Right kidney (tissue), 9 donors: ENCODE data around the gene RSL1D1.

Experiments
- DNase-seq: peaks from one replicate; pipeline ENCODE4 v3.0.0-alpha.2; 2016
- long read RNA-seq, 8 donors: transcript quantifications; one replicate each; lab custom pipeline, GENCODE V29; 2026

Gene RSL1D1
- long read RNA-seq, donor 1, full-length matches to known transcripts = 24 of 75 reads
- long read RNA-seq, donor 1, partial matches to known transcripts = 51 of 75 reads
- long read RNA-seq, donor 1, other reads (novel, unspliced or antisense) = 0 of 75 reads
- long read RNA-seq, donor 2, full-length matches to known transcripts = 16 of 42 reads
- long read RNA-seq, donor 2, partial matches to known transcripts = 26 of 42 reads
- long read RNA-seq, donor 2, other reads (novel, unspliced or antisense) = 0 of 42 reads
- long read RNA-seq, donor 3, full-length matches to known transcripts = 16 of 34 reads
- long read RNA-seq, donor 3, partial matches to known transcripts = 18 of 34 reads
- long read RNA-seq, donor 3, other reads (novel, unspliced or antisense) = 0 of 34 reads
- long read RNA-seq, donor 4, full-length matches to known transcripts = 15 of 99 reads
- long read RNA-seq, donor 4, partial matches to known transcripts = 84 of 99 reads
- long read RNA-seq, donor 4, other reads (novel, unspliced or antisense) = 0 of 99 reads
- long read RNA-seq, donor 5, full-length matches to known transcripts = 25 of 77 reads
- long read RNA-seq, donor 5, partial matches to known transcripts = 41 of 77 reads
- long read RNA-seq, donor 5, other reads (novel, unspliced or antisense) = 11 of 77 reads
- long read RNA-seq, donor 6, full-length matches to known transcripts = 22 of 74 reads
- long read RNA-seq, donor 6, partial matches to known transcripts = 52 of 74 reads
- long read RNA-seq, donor 6, other reads (novel, unspliced or antisense) = 0 of 74 reads
- long read RNA-seq, donor 7 = 0 reads
- long read RNA-seq, donor 8, full-length matches to known transcripts = 19 of 54 reads
- long read RNA-seq, donor 8, partial matches to known transcripts = 30 of 54 reads
- long read RNA-seq, donor 8, other reads (novel, unspliced or antisense) = 5 of 54 reads

DNA sequence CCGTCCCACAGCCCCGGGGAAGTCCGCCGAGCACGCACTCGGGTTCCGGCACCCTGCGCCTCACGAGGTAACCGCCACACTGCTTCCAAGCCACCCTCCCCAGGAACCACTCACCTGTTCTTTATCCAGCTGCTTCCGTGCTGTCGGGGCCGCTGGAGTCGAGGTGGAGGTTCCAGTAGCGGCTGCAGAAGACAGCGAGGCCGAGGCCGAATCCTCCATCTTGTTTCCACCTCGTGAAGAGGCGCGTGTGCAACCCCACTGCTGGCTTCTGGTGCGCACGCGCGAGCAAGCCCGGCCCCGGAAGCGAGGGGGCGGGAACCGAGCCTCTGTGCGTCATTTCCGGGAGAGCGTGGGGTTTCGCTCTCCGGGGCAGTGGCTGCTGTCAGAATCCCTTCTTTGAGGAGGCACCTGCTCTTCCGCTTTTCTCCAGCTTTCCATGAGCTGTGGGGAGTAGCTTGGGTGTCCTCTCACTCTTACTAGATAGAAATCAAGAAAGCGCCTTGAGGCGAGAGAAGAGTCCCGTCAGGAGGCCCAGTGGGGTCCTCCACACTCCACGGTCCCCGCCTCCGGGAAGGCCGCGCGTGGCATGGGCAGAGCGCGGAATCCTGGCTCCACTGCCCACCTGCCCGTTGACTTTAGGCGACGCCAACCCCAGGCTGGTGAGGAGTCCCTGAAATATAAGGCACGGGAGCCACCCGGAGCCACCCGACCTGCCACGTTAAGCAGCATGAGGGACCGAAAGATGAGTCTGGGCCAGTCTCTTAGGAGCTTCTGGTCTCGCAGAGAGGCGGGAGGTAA is at the start of gene RSL1D1:
Gene RSL1D1, minus strand, starts transcription at position 249 of the 798 bp plus-strand sequence. Its CDS starts 30 bp downstream, at position 219.
- peak; percentile 94 for DNase-seq

DNA sequence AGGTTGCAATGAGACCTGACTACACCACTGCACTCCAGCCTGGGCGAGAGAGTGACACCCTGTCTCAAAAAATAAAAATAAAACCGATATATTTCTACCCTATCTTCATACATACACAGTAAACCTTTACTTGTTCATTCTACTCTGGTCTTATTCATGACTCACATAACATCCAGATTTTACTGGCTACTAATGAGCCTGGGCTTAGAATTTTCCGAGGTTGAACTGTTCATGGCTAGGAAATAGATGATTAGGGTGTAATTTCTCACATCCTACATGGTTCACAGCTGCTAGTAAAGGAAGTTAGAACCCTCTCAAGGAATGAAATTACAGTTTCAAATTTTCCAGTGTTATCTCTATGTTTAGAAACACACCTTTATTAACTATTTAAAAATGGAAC is 49.7 kb upstream of the RSL1D1 start:
- no peak for DNase-seq

DNA sequence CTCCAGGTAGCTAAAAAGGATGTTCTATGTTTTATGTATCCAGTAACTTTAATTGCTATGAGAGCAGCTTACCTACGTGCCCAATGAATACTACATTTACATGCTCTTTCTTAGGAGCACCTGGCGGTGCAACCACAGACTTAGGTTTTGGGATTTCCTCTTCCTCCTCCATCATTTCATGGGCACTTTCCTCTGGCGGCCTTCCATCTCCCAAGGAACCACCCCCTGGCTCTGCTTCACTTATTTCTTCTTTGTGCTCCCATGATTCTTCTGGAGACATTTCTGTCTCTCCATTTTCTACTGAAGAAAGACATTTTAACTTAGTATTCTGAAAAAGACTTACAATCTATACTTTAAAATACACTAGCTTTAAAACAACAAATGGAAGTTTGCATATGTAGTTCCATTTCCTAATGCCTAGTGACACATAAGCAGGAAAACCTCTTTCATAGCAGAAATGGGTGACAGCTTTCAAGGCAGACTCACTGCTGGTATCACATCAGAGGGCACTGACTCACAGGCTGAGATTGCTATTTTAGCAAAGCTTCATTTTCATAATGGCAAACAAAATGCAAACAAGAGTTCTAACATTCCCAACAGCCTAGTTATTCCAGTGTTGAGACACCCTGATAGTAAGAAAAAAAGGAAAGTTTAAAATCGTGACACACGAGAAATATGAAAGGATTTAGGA is 45.3 kb upstream of the RSL1D1 start:
- DNase-seq = no peak

DNA sequence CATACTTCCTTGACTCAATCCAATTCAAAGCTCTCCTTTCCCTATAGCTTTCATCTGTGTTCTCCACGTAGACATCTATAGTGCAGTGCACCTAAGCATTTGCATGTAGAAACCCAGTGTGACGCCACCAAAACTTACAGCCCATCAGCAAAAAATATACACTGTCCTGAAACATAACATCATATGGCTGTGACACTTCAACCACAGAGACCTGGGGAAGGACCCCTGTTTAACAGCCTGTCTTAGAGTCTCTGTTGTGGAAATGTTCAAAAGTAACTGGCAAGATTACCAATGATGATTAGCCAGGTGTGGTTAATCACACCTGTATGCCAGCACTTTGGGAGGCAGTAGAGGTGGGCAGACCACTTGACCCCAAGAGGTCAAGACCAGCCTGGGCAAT is 42.2 kb upstream of the RSL1D1 start:
- DNase-seq = no peak

DNA sequence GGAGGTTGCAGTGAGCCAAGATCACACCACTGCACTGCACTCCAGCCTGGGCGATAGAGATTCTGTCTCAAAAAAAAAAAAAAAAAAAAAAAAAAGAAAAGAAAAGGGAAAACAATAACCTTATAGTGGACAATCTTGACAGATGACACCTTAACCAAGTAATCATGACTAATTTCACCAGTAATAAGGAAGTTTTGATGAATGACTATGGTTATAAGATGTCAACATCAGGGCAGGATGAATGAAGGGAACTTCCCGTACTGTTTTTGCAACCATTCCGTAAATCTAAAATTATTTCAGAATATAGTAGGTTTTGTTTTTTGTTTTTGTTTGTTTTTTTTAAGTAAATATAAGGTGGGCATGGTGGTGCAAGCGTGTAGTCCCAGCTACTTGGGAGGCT is 41.4 kb upstream of the RSL1D1 start:
- no peak for DNase-seq

GRCh38 chr16:11890231-11890965 is 39.1 kb upstream of the RSL1D1 start:
- no peak for DNase-seq

GRCh38 chr16:11886881-11887280 is 35.5 kb upstream of the RSL1D1 start:
- no peak for DNase-seq

GRCh38 chr16:11884035-11884434 is 32.7 kb upstream of the RSL1D1 start:
- no peak for DNase-seq

DNA sequence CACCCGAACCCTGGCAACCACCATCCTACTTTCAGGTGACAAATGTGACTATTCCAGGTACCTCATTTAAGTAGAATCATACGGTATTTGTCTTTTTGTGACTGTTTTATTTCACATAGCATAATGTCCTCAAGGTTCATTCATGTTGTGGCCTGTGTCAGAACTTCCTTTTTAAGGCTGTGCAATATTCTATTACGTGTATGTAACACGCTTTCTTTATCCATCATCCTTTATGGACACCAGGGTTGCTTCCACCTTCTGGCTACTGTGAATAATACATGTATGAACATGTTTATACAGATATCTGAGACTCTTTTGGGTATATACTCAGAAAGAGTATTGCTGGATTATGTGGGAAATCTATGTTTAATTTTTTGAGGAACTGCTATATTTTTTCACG is 28.7 kb upstream of the RSL1D1 start:
- DNase-seq = no peak

GRCh38 chr16:11877374-11877773 is 26.0 kb upstream of the RSL1D1 start:
- no peak for DNase-seq

- DNase-seq = no peak
Measured at GRCh38 chr16:11876306-11876705, 25.0 kb upstream of the RSL1D1 start.

- no peak for DNase-seq
Measured at GRCh38 chr16:11875721-11876120, 24.4 kb upstream of the RSL1D1 start.

DNA sequence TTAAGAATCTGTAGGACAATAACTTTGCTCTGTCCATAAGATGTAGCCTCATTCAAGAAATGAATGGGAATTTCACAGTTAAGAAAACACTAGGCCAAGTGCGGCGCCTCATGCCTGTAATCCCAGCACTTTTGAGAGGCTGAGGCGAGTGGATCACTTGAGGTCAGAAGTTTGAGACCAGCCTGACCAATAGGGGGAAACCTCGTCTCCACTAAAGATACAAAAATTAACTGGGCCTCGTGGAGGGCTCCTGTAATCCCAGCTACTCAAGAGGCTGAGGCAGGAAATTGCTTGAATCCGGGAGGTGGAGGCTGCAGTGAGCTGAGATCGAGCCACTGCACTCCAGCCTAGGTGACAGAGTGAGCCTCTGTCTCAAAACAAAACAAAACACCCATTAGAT is 19.9 kb upstream of the RSL1D1 start:
- no peak for DNase-seq

- no peak for DNase-seq
Measured at GRCh38 chr16:11870399-11870798, 19.1 kb upstream of the RSL1D1 start.

DNA sequence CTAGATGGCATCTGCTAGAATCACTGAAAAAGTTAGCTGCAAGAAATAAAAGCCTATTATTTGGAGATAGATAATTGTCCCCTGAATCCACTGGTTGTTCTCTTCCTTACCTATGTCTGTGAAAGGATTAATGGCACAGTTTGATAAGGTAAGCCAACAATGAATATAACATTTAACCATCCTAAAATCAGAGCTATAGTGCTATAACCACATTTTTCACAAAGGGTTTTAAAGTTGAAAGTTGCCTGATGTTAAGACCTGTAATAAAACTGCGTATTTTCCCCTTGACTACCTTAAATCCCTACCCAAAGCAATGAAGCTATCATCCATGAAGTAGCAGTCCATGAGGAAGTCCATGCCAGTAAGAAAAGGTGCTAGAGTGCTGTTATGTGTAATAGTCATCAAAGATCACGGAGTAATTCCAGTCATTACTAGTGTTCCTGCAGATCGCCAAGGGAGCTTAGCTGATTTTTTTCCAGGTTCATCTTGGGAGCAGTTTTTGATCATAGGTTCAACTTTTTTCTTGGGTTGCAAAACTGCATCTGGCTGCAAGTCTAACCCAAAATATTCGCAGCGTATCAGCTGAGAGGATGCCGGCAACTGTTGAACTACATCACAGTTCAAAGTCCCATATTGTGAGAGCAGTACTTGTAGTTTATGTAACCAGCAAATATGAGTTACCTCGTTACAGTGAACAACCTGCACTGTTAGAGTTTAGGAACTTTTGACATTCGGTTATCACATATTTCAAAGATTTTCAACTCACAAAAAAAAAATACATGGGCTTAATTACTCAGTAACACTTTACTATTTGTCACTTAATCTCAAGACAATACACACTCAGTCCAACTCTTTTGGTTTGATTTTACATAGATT is 18.2 kb upstream of the RSL1D1 start:
- DNase-seq = no peak

DNA sequence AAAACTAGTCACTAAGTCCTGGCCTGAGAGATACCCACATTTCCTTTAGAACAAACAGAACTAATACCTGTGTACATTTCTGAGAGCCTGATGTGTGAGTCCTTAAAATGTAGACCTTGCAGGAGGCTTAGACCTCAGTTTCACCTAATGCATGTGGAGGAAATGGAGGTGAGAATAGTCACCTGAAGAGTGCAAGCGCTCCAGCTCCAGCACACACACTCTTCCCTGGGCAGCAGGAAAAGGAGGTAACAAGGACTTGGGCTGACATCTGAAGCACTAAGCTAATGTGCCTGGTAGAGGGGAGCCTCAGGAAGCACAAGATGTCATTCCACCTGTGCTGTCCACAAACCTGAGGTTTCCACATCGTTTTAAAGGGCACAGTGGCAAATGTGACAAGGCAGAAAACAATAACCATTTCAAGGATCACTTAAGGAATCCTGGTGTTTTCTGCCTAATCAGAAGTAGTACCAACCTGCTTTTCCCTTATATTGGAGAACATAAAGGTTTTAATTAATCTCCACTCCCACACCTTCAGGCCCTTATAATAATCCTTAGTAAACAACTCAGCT is 17.2 kb upstream of the RSL1D1 start:
- DNase-seq = no peak

DNA sequence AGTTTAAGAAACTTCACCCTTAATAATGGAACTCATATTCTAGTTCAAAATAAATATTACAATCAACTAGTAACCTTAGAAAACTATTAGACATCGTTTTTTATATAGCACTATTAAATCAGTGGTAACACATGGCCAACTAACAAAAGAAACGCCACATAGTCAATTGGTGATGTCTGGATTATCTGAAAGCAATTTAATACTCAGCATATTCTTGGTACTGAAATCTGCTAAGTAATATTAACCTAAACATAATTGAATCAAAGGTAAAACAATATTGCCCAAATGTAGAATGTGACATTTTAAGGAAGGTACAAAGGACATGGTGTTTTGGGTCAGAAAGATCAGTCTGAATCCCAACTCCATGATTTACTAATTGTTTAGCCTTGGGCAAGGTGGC is 11.1 kb upstream of the RSL1D1 start:
- no peak for DNase-seq

- no peak for DNase-seq
Measured at GRCh38 chr16:11857161-11857560, 5.8 kb upstream of the RSL1D1 start.

- no peak for DNase-seq
Measured at GRCh38 chr16:11852092-11852809, 909 bp upstream of the RSL1D1 start.
